Left ventricle myocardium inferior (tissue), 1 donor: ENCODE results near the gene LINGO3. TPM values are rescaled to one million over a fixed set of nuclear protein-coding genes. Genes with fewer than 3 reads are reported as not detected.

Experiments used
- DNase-seq: peaks from one replicate; pipeline ENCODE4 v3.0.0-alpha.2; 2020
- H3K27ac ChIP-seq: fragments of 200-600 bp; replicated peaks from 2 replicates; pipeline ENCODE4 v1.8.0; 2021
- H3K27me3 ChIP-seq: fragments of 200-600 bp; 2 replicates; pipeline ENCODE4 v1.8.0; 2021; ENCODE audit warnings: low read depth
- H3K36me3 ChIP-seq: fragments of 200-600 bp; 2 replicates; pipeline ENCODE4 v1.8.0; 2021
- H3K4me1 ChIP-seq: fragments of 200-600 bp; 2 replicates; pipeline ENCODE4 v1.8.0; 2021
- H3K4me3 ChIP-seq: fragments of 200-600 bp; 2 replicates; pipeline ENCODE4 v1.8.0; 2021; ENCODE audit warnings: mild to moderate bottlenecking, moderate library complexity
- H3K9me3 ChIP-seq: fragments of 200-600 bp; replicated peaks from 2 replicates; pipeline ENCODE4 v1.8.0; 2021
- intact Hi-C: fragments of 100-400 bp; cut with micrococcal nuclease; formaldehyde crosslinking; loops from one replicate; pipeline ENCODE4 v1.11.0; 2022
- total RNA-seq: library from RNA; stranded (reverse); fragmentation: NEBNext Ultra II Directional; extraction: Animal tissue kit (Norgen Biotek cat#: 25700); gene quantifications from one replicate; pipeline ENCODE4 v1.2.1, GENCODE V29; 2021
- TF ChIP-seq, protein P1 (sequence below): fragments of 200-600 bp; IDR thresholded peaks from 2 replicates; pipeline ENCODE4 v1.8.0; 2021; ENCODE audit warnings: antibody characterized with exemption, mild to moderate bottlenecking, borderline replicate concordance
- donor health status: DM: no; HTN: yes; CAD: no; lungs with severe emphysema.

Gene LINGO3
- total RNA-seq, 1 donor from 2014 or later, result not detected

GRCh38 chr19:2345794-2346663 lies 38.1 kb upstream of the LINGO3 start:
- Histone ChIP-seq H3K4me3 (no peak overlapping the region), H3K27ac (no peak overlapping the region), H3K9me3 (no peaks in the 10 kb centered on the region), H3K4me1 (no peaks in the 10 kb centered on the region), H3K36me3 (peaks cover 38% of the 10 kb centered on the region), H3K27me3 (no peaks in the 10 kb centered on the region)
- TF ChIP-seq, protein P1, sequence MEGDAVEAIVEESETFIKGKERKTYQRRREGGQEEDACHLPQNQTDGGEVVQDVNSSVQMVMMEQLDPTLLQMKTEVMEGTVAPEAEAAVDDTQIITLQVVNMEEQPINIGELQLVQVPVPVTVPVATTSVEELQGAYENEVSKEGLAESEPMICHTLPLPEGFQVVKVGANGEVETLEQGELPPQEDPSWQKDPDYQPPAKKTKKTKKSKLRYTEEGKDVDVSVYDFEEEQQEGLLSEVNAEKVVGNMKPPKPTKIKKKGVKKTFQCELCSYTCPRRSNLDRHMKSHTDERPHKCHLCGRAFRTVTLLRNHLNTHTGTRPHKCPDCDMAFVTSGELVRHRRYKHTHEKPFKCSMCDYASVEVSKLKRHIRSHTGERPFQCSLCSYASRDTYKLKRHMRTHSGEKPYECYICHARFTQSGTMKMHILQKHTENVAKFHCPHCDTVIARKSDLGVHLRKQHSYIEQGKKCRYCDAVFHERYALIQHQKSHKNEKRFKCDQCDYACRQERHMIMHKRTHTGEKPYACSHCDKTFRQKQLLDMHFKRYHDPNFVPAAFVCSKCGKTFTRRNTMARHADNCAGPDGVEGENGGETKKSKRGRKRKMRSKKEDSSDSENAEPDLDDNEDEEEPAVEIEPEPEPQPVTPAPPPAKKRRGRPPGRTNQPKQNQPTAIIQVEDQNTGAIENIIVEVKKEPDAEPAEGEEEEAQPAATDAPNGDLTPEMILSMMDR, result no peak
- intact Hi-C loops, result no loop called here
- DNase-seq, result peak; percentile 40

DNA sequence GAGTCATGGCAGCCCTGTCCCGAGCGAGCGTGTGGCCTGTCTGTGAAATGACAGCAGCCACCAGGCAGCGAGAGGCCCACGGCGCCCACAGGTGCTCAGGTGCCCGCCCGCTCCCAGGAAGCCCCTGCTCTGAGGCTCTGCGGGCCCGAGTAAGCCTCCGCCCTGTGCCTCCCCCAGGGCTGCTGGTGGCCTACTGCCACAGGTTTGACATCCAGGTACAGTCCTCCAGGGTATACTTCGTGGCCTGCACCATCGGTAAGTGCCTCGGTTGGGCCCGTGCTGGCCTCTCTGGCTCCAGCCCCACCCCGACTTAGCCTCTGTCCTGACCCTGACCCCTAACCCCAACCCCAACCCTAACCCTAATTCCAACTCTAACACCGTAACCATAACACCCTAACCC lies 37.1 kb upstream of the LINGO3 start:
- Histone ChIP-seq H3K9me3 (no peaks in the 10 kb centered on the region), H3K36me3 (peaks cover 37% of the 10 kb centered on the region), H3K27ac (no peak overlapping the region), H3K4me3 (no peak overlapping the region), H3K27me3 (no peaks in the 10 kb centered on the region), H3K4me1 (no peaks in the 10 kb centered on the region)
- intact Hi-C loops, result no loop called here
- TF ChIP-seq, protein P1, result no peak
- DNase-seq, result no peak

- peaks cover 44% of the 10 kb centered on the region for H3K36me3 ChIP-seq
- DNase-seq, result no peak
- no peak overlapping the region for H3K4me3 ChIP-seq
- no peak overlapping the region for H3K27ac ChIP-seq
- H3K27me3 ChIP-seq, result no peaks in the 10 kb centered on the region
- no peaks in the 10 kb centered on the region for H3K4me1 ChIP-seq
- TF ChIP-seq, protein P1, result no peak
- intact Hi-C loops, result no loop called here
- no peaks in the 10 kb centered on the region for H3K9me3 ChIP-seq
These were observed 36.5 kb upstream of the LINGO3 start for GRCh38 chr19:2344381-2344870.

DNA sequence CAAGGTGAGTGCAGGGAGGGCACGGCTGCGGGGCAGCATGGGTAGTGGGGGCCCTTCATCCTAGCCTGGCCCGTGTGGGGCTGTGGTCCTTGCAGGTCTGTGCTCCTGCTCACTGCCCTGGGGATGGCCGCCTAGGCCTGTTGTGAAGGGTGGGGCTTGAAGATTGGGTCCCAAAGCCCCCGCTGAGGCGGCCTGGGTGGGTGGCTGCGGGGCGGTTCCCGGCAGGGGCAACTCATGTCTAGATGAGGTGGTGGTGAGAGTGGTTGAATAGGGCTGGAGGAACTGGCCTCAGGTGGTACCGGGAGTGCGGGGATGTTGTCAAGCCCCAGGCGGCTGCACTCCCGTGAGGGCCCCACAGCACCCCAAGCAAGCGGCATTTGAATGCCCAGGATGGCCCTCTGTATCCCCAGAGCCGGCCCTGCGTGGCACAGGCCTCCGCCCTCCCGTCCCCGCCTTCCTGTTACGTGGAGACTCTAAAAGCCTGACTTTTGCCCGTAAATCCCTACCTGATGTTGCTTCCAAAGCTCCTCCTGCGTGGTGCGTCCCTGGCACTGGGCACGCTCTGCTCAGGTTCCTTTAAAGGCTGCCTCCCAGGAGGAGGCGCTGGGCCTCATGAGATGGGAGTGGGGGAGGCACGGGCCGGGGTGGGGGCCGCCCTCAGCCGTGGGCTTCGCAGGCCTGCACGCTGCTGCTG lies 35.5 kb upstream of the LINGO3 start:
- intact Hi-C loops, result no loop called here
- DNase-seq, result no peak
- Histone ChIP-seq H3K9me3 (no peaks in the 10 kb centered on the region), H3K27me3 (no peaks in the 10 kb centered on the region), H3K27ac (no peak overlapping the region), H3K4me3 (no peak overlapping the region), H3K4me1 (no peaks in the 10 kb centered on the region), H3K36me3 (peaks cover 54% of the 10 kb centered on the region)
- TF ChIP-seq, protein P1, result no peak

DNA sequence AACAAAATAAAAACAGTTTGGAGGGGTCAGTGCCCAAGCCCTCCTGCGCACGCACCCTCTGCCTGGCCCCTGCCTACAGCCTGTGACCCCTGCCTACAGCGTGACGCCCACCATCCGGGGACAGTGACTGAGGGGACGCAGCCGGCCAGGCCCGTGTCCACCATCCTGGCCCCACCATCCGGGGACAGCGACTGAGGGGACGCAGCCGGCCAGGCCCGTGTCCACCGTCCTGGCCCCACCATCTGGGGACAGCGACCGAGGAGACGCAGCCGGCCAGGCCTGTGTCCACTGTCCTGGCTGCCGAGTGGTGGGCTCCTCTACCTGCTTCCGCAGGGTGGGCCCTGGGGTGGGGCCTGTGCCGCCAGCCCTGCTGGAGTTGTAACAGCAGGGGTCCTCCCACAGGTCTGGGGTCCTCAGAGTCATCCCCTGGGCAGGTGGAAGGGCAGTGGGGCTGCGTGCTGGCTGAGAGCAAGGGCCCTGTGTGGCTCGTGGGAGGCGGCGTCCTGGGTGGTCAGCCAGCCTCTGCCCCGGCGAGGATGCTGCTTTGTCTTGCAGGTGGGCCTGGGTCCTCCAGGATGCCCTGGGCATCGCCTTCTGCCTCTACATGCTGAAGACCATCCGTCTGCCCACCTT lies 34.8 kb upstream of the LINGO3 start:
- no peaks in the 10 kb centered on the region for H3K9me3 ChIP-seq
- no peak overlapping the region for H3K27ac ChIP-seq
- no peak overlapping the region for H3K4me3 ChIP-seq
- H3K36me3 ChIP-seq, result peaks cover 56% of the 10 kb centered on the region
- intact Hi-C loops, result no loop called here
- H3K27me3 ChIP-seq, result no peaks in the 10 kb centered on the region
- no peaks in the 10 kb centered on the region for H3K4me1 ChIP-seq
- no peak for DNase-seq
- TF ChIP-seq, protein P1, result no peak
